ENCODE results near the gene HEATR5A.
"Not testable (repeated sequence)": the region's sequence is repeated elsewhere in the genome, so short reads cannot be mapped to it uniquely, and the experiment has no call there.

Gene HEATR5A

GRCh38 chr14:31255918-31256317 is 164.4 kb downstream of the HEATR5A start:
- DNase-seq: not testable (repeated sequence)

DNA sequence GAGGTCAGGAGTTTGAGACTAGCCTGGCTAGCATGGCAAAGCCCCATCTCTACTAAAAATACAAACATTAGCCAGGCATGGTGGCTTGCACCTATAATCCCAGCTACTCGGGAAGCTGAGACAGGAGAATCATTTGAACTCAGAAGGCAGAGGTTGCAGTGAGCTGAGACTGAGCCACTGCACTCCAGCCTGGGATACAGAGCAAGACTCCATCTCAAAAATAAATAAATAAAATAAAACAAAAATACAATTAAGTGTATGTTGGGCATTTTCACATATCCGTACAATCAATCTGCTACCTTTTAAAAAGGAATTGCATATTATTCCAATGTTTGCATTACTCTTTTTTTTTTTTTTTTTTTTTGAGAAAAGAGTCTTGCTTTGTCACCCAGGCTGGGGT is 165.1 kb downstream of the HEATR5A start:
- no peak for DNase-seq

DNA sequence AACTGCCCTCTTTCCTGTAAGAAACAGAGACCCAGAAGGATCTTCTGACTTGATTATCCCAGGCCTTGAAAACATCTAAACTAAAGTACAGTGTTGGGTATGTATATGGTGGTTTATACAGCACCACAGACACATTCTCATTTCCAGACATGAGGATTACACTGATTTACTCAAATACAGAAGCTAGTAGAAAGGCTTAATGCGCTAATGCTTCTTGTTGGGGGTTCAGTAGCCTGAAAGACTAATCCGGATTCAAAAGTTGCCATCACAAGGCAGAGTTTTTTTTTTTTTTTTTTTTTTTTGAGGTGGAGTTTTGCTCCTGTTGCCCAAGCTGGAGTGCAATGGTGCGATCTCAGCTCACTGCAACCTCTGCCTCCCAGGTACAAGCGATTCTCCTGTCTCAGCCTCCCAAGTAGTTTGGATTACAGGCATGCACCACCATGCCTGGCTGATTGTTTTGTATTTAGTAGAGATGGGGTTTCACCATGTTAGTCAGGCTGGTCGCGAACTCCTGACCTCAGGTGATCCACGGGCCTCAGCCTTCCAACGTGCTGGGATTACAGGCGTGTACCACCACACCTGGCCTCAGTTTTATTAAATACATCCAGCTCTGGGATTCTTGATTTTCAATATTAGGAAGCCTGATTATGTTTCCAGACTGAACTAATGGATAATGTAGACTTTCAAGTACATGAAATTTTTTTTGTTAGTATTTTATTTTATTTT is 166.4 kb downstream of the HEATR5A start:
- DNase-seq: no peak

GRCh38 chr14:31252865-31253264 is 167.5 kb downstream of the HEATR5A start:
- no peak for DNase-seq

DNA sequence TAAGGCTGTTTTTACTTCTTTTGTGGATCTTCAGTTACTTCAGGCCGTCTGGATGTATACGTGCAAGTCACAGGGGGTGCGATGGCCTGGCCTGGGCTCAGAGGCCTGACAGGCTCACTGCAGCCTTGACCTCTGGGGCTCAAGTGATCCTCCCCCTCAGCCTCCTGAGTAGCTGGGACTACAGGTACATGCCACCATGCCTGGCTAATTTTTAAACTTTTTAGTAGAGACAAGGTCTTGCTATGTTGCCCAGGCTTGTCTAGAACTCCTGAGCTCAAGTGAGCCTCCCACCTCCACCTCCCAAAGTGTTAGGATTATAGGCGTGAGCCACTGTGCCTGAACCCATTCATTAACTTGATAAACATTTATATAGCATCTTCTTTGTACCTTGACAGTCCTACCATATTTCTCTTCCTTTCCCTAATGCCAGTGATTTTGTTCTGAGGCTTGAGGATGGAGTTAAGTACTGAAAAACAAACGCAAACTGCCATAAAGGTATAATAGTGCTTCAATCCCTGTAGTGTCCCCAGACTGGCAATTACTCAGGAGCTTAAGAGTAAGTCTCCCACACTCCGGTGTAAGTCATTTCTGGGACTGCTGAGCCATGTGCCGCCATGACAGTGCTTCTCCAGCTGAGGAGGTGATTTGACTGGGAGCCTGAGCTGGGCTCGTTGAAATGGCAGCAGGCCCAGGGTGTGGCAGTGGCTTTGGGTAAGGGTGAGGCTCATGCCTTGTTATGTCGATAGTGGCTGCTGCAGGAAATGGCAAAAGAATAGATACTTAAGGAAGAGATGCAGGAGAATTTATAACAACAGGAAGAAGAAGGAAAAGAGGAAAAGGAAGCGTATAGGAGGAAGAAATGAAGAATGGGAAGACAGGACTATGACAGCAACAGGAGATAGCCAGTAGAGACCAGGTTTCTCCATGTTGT is 169.1 kb downstream of the HEATR5A start:
- no peak for DNase-seq

DNA sequence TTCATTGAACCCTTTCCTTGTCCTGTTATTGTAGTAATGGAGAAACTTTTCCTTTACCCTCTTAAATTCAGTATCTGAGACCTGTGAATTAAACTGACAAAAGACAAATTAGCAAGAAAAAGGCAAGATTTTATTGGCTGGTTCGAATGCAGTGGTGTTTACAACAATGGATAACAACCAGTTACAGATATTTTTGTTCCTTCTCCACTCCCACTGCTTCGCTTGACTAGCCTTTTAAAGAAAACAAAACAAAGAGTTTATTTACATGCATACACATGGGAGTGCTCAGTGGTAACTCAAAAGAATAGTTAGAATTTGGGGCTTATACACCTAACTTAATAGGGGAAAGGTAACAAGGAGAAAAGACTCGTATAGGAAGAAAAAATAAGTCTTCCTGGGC is 175.7 kb downstream of the HEATR5A start:
- no peak for DNase-seq

- no peak for DNase-seq
These were observed 176.5 kb downstream of the HEATR5A start for GRCh38 chr14:31243860-31244259.

DNA sequence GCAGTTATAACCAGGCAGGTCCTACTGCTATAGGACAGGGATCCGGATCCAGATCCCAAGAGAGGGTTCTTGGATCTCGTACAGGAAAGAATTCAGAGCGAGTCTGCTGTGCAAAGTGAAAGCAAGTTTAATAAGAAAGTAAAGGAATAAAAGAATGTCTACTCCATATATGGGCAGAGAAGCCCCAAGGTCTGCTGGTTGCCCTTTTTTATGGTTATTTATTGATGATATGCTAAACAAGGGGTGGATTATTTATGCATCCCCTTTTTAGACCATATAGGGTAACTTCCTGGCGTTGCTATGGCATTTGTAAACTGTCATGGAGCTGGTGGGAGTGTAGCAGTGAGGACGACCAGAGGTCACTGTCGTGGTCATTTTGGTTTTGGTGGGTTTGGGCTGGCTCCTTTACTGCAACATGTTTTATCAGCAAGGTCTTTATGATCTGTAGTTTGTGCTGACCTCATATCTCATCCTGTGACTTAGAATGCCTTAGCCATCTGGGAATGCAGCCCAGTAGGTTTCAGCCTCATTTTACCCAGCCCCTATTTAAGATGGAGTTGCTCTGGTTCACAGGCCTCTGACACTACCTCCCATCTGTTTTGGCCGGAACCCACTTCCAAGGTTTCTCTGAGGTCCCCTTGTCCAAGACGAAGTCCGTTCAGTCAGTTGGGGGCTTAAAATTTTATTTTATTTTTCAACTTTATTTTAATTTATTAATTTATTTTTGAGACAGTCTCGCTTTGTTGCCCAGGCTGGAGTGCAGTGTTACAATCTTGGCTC is 178.0 kb downstream of the HEATR5A start:
- DNase-seq: not testable (repeated sequence)

Measured in activated CD8-positive, alpha-beta memory T cell treated with anti-CD3 and anti-CD28 coated beads for 24 hours (primary cell).